ENCODE results near the gene HOXA9. TPM values are rescaled to one million over a fixed set of nuclear protein-coding genes. Genes with fewer than 3 reads are reported as not detected.

HOXA9 gene
- total RNA-seq, 4 donors from 2014 or later = 19.5 to 130 (median 50.6) TPM

DNA sequence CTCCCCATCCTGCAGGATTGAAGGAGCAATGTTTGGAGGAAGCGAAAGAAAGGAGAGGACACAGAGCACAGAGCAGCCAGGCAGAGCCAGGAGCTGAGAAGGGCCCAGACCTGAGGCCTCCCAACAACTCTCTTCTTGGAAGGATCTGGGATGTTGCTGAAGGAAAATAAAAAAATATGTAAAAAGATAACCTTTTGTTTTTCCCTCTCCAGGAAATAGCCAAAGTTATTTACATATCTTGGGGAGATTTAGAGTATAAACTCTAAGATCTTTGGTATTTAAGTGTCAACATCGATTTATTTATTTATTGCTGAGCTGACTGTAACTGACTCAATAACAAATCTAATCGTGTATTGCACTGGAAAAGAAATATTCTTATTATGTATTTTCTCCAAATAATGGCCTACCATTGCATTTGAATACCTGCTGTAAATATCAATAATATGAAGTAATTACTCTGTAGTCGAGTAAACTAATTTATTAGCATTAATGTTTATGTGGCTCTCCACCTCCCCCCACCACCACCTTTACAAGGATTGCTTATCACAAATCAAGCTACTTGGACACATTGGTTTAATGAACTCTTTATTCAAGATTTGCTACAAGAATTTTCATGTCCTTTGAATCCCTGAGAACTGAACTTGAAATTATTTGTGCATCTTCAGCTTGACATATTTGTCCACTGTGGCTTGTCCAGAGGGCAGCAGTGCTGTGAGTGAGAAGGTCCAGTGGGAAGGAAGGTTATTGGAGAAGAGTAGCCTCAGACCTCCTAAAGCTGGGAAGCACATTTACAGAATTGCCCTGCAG lies 21.5 kb upstream of the HOXA9 start:
- Histone ChIP-seq H3K27ac (peak overlapping the region; percentile 95 to 99 (median 98)), H3K27me3 (peaks cover 66% of the 10 kb centered on the region), H3K9me3 (no peaks in the 10 kb centered on the region), H3K4me3 (peak overlapping the region; percentile 8 to 79 (median 62)), H3K4me1 (peaks cover 22 to 71% (median 59%) of the 10 kb centered on the region in 4 donors), H3K36me3 (no peaks in the 10 kb centered on the region)
- 15 to 20% methylated on average over 3 to 4 of the region's 4 CpGs for WGBS, 2 donors (ENCODE audit: low coverage in 1 of 2)
- TF ChIP-seq CTCF (IDR thresholded peaks at IDR 0.05) (no peak), POLR2AphosphoS5 (IDR thresholded peaks at IDR 0.05) (no peak), EP300 (IDR thresholded peaks at IDR 0.05; ENCODE audit: low read depth) (no peak), POLR2A (IDR thresholded peaks at IDR 0.05) (no peak)
- no peak for DNase-seq
- in situ Hi-C loops (cut with MboI; ENCODE audit: low pct_ligation_motif_present in 1 of 4, low pct_unique_long_range_greater_than_20kb in 1 of 4, low sequenced_read_pairs in 3 of 4) (loop anchor here in 3 of 4 donors (10.0 to 25.0 kb wide), 2 partner anchors 1325 to 1332 kb away; no protein-coding TSS in a partner anchor), intact Hi-C loops (cut with DNase I; ENCODE audit: low total_unique reads) (loop anchor here (5.0 kb wide), 1 partner anchor 830 kb away; no protein-coding TSS in a partner anchor)

DNA sequence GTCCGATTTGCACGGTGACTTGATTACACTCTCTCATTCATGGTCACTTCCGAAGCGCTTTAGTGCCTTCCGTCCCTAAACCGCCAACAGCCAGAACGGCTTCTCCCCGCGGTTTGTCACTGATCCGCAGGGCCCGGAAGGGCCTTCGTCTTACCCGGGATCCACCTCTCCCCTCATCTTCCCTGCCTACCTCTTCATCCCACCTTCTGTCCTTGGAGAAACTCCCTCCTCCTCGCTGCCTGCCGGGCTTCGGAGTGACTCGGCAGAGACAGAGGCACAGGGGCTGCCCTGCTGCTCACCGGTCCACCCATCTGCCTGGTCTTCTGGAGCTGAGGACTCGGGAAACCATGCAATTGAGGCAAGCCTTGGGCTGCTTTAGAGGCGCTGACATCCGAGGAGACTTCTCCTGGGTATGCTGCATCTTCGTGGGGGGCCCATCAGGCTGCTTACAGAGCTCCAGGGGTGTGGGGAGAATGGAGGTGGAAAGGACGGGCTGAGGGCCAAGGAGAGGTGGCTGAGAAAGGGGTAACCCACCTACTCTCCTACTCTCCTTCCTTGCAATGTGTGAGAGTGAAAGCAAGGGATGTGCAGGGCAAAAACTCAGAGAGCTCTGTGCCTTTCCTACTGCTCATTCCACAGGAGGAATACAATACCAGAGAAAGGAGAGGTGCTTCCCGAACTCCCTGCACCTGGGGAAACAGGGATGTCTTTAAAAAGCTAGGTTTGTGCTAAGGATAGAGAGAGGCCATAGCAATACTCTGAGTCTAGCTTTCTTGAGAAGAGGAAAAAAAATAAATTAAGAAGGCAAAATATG lies 20.7 kb upstream of the HOXA9 start:
- peak; percentile 20 for DNase-seq
- H3K9me3 ChIP-seq = no peaks in the 10 kb centered on the region
- H3K27ac ChIP-seq = peak overlapping the region; percentile 95 to 99 (median 98)
- peaks cover 66% of the 10 kb centered on the region for H3K27me3 ChIP-seq
- no peaks in the 10 kb centered on the region for H3K36me3 ChIP-seq
- H3K4me3 ChIP-seq = peak overlapping the region; percentile 56 to 79 (median 70)
- TF ChIP-seq EP300 (IDR thresholded peaks at IDR 0.05; ENCODE audit: low read depth) = no peak
- peak; percentile 6 for TF ChIP-seq POLR2A (IDR thresholded peaks at IDR 0.05)
- intact Hi-C loops (cut with DNase I; ENCODE audit: low total_unique reads) (loop anchor here (5.0 kb wide), 1 partner anchor 831 kb away; no protein-coding TSS in a partner anchor), in situ Hi-C loops (cut with MboI; ENCODE audit: low pct_ligation_motif_present in 1 of 4, low pct_unique_long_range_greater_than_20kb in 1 of 4, low sequenced_read_pairs in 3 of 4) (loop anchor here in 3 of 4 donors (10.0 to 25.0 kb wide), 2 partner anchors 1324 to 1331 kb away; no protein-coding TSS in a partner anchor)
- H3K4me1 ChIP-seq = peaks cover 29 to 73% (median 59%) of the 10 kb centered on the region in 4 donors
- WGBS, 2 donors (ENCODE audit: low coverage in 1 of 2) = 6 to 7% methylated on average over 11 to 24 of the region's 24 CpGs

DNA sequence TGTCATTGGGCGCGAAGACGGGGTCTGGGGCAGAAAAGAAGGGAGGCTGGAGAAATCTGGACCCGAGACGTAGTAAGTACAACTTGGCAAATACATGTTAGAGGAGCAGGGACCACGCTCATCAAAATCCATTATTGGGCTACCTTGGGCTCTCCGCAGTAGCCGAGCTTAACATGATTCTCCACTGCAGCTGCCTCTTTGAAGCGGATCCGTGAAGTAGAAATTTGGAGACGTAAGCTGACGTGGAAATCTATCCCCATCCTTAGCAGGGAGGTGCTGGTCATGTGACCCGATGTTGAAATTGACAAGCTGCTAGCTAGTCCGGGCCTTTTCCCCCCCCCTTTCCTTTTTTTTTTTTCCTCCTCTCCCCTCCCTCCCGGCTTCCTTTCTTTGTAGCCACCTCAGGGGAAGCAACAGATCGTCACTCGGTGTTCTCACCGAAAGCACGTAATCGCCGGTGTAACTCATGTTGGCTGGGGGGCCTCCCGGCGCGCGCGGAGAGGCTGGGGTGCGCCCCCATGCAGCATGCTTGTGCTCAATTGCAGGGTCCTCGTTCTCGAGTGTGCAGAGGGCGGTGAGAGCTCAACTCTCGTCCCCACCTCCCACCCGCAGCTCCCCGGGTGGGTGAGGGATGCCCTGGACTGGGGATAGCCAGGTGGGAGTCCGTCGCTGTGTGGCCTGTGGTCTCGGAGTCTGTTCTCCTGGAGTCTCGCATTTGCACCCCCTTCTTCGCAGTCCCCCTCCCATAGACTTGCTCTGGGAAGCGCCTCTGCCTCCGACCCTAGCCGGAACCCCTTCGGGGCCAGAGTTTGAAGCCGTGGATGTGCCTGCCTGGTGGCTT lies 19.9 kb upstream of the HOXA9 start, which contains the start of gene HOXA11:
Gene HOXA11 (minus strand): TSS at position 220 of the 841 bp plus-strand sequence. CDS start 88 bp downstream, at position 132.
- TF ChIP-seq CTCF (IDR thresholded peaks at IDR 0.05) (no peak), POLR2A (IDR thresholded peaks at IDR 0.05) (peak; percentile 96), EP300 (IDR thresholded peaks at IDR 0.05; ENCODE audit: low read depth) (no peak), POLR2AphosphoS5 (IDR thresholded peaks at IDR 0.05) (peak; percentile 93 to 98 (median 96))
- H3K4me1 ChIP-seq = peaks cover 29 to 73% (median 59%) of the 10 kb centered on the region in 4 donors
- DNase-seq = peak; percentile 83
- H3K9me3 ChIP-seq = no peaks in the 10 kb centered on the region
- peak within 1 kb of the TSS; percentile 95 to 99 (median 98) for H3K27ac ChIP-seq
- in situ Hi-C loops (cut with MboI; ENCODE audit: low pct_ligation_motif_present in 1 of 4, low pct_unique_long_range_greater_than_20kb in 1 of 4, low sequenced_read_pairs in 3 of 4) (loop anchor here in 3 of 4 donors (10.0 to 25.0 kb wide), 2 partner anchors 1323 to 1330 kb away; no protein-coding TSS in a partner anchor), intact Hi-C loops (cut with DNase I; ENCODE audit: low total_unique reads) (loop anchor here (5.0 kb wide), 1 partner anchor 832 kb away; no protein-coding TSS in a partner anchor)
- peak within 1 kb of the TSS; percentile 56 to 79 (median 70) for H3K4me3 ChIP-seq
- WGBS, 2 donors (ENCODE audit: low coverage in 1 of 2) = 7 to 8% methylated on average over 11 to 42 of the region's 43 CpGs
- no peaks in the 10 kb centered on the region for H3K36me3 ChIP-seq
- H3K27me3 ChIP-seq = peaks cover 64% of the 10 kb centered on the region

All from transverse colon (tissue), 4 donors.